ENCODE measurements around the gene GAA. TPM values are rescaled to one million over a fixed set of nuclear protein-coding genes. Genes with fewer than 3 reads are reported as not detected.

GAA gene
- total RNA-seq, 1 experiment from 2014 or later = 131 TPM

DNA sequence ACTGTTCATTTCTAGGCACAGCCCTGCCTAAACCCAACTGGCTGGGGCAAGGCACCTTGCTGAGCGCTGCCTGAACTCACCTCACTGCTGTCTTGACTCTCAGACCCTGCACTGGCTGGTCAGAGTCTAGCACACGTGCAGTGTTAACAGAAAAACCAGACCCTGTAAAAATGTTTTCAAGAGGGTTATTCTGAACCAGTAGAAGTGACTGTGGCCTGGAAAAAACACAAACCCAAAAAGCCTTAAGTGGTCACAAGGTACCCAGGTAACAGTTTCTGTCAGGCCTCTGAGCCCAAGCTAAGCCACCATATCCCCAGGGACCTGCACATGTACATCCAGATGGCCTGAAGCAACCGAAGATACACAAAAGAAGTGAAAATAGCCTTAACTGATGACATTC lies 51.6 kb downstream of the GAA start:
- H3K4me1 ChIP-seq (ENCODE audit: control insufficient read depth in 1 of 2, insufficient read depth in 2 of 2, low read length in 2 of 2) = peaks cover 0 to 5% of the 10 kb centered on the region in 2 experiments; a peak in 2 of 4 replicates
- H3K4me3 ChIP-seq (replicated peaks in 1 of 2; ENCODE audit: low read depth in 1 of 2, low read length in 2 of 2) = no peak overlapping the region
- RAD21 ChIA-PET (ENCODE audit: low non-redundant PET in 1 of 2, low total read pairs in 2 of 2, uncharacterized antibody in 2 of 2, unreplicated experiment in 2 of 2) = no interaction called here
- H2AFZ ChIP-seq (ENCODE audit: low read depth, low read length, poor library complexity, severe bottlenecking) = no peak overlapping the region
- no peak overlapping the region for H3K4me2 ChIP-seq (ENCODE audit: low read length)
- no peak for DNase-seq (ENCODE audit: low read depth, low spot score)
- no peak overlapping the region for H3K9ac ChIP-seq (ENCODE audit: low read length)
- no peak overlapping the region for H3K27ac ChIP-seq (ENCODE audit: low read depth, low read length)
- no peak for ATAC-seq
- H3K9me3 ChIP-seq (ENCODE audit: control insufficient read depth in 1 of 2, insufficient read depth in 1 of 2, low read depth in 1 of 2, low read length in 2 of 2) = 0 out of 4 replicates have a peak, but pooled peaks cover 4% of the 10 kb centered on the region in 2 experiments
- intact Hi-C loops (cut with micrococcal nuclease) = no loop called here
- no peaks in the 10 kb centered on the region for H3K27me3 ChIP-seq (ENCODE audit: insufficient read depth, low read length)
- POLR2A ChIA-PET = no interaction called here
- H3K79me2 ChIP-seq (ENCODE audit: insufficient read depth, low read length) = peaks cover 6% of the 10 kb centered on the region
- H3K36me3 ChIP-seq (ENCODE audit: control insufficient read depth in 1 of 2, insufficient read depth in 2 of 2, low read length in 2 of 2) = no peaks in the 10 kb centered on the region
- TF ChIP-seq JUND (IDR thresholded peaks at IDR 0.05) (no peak), ELF1 (IDR thresholded peaks at IDR 0.05; ENCODE audit: borderline replicate concordance, low read depth) (no peak), SIN3A (IDR thresholded peaks at IDR 0.05; ENCODE audit: low read depth) (no peak)
- TF ChIP-seq, protein P1, sequence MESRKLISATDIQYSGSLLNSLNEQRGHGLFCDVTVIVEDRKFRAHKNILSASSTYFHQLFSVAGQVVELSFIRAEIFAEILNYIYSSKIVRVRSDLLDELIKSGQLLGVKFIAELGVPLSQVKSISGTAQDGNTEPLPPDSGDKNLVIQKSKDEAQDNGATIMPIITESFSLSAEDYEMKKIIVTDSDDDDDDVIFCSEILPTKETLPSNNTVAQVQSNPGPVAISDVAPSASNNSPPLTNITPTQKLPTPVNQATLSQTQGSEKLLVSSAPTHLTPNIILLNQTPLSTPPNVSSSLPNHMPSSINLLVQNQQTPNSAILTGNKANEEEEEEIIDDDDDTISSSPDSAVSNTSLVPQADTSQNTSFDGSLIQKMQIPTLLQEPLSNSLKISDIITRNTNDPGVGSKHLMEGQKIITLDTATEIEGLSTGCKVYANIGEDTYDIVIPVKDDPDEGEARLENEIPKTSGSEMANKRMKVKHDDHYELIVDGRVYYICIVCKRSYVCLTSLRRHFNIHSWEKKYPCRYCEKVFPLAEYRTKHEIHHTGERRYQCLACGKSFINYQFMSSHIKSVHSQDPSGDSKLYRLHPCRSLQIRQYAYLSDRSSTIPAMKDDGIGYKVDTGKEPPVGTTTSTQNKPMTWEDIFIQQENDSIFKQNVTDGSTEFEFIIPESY (IDR thresholded peaks at IDR 0.05; ENCODE audit: extremely low read depth, insufficient replicate concordance, low read length) = no peak
- no peaks in the 10 kb centered on the region for H3K9me2 ChIP-seq (ENCODE audit: insufficient read depth)
- no TSS peak for BruUV-seq (replicated peaks)
- CTCF ChIA-PET = no interaction called here
- no peaks in the 10 kb centered on the region for H4K20me1 ChIP-seq (ENCODE audit: insufficient read depth)

DNA sequence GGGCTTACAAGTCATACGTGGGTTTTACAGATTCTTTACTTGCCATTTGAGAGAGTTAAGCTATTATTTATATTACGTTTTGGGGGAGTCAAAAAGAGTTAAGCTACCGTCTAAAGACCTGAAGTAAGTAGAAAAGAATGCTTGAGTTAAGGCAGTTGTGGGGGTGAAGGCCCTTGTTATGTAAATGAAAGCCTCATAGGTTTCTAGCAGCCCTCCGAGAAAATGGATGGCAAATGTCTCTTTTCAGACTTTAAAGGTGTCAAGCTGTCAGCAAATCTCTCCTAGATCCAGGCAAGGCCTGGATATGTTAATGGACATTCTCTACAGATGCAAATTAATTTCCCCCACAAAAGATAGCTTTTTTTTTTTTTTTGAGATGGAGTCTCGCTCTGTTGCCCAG lies 52.8 kb downstream of the GAA start:
- H3K4me3 ChIP-seq (replicated peaks in 1 of 2; ENCODE audit: low read depth in 1 of 2, low read length in 2 of 2) = no peak overlapping the region
- H2AFZ ChIP-seq (ENCODE audit: low read depth, low read length, poor library complexity, severe bottlenecking) = no peak overlapping the region
- no peaks in the 10 kb centered on the region for H3K4me1 ChIP-seq (ENCODE audit: control insufficient read depth in 1 of 2, insufficient read depth in 2 of 2, low read length in 2 of 2)
- H4K20me1 ChIP-seq (ENCODE audit: insufficient read depth) = no peaks in the 10 kb centered on the region
- intact Hi-C loops (cut with micrococcal nuclease) = no loop called here
- 0 out of 4 replicates have a peak, but pooled peaks cover 4% of the 10 kb centered on the region in 2 experiments for H3K9me3 ChIP-seq (ENCODE audit: control insufficient read depth in 1 of 2, insufficient read depth in 1 of 2, low read depth in 1 of 2, low read length in 2 of 2)
- DNase-seq (ENCODE audit: low read depth, low spot score) = no peak
- H3K9me2 ChIP-seq (ENCODE audit: insufficient read depth) = no peaks in the 10 kb centered on the region
- no peak overlapping the region for H3K27ac ChIP-seq (ENCODE audit: low read depth, low read length)
- no peak overlapping the region for H3K4me2 ChIP-seq (ENCODE audit: low read length)
- no peak for ATAC-seq
- H3K9ac ChIP-seq (ENCODE audit: low read length) = no peak overlapping the region
- CTCF ChIA-PET = no interaction called here
- H3K36me3 ChIP-seq (ENCODE audit: control insufficient read depth in 1 of 2, insufficient read depth in 2 of 2, low read length in 2 of 2) = no peaks in the 10 kb centered on the region
- no peaks in the 10 kb centered on the region for H3K79me2 ChIP-seq (ENCODE audit: insufficient read depth, low read length)
- RAD21 ChIA-PET (ENCODE audit: low non-redundant PET in 1 of 2, low total read pairs in 2 of 2, uncharacterized antibody in 2 of 2, unreplicated experiment in 2 of 2) = no interaction called here
- POLR2A ChIA-PET = no interaction called here
- no TSS peak for BruUV-seq (replicated peaks)
- no peaks in the 10 kb centered on the region for H3K27me3 ChIP-seq (ENCODE audit: insufficient read depth, low read length)
- TF ChIP-seq SRF (IDR thresholded peaks at IDR 0.05; ENCODE audit: low read depth) = no peak
- TF ChIP-seq EZH2 (IDR thresholded peaks at IDR 0.05) = no peak
- no peak for TF ChIP-seq POLR2AphosphoS5 (IDR thresholded peaks at IDR 0.05; ENCODE audit: low read depth, low read length)
- TF ChIP-seq SP1 (IDR thresholded peaks at IDR 0.05; ENCODE audit: low read depth) = no peak
- TF ChIP-seq, protein P2, sequence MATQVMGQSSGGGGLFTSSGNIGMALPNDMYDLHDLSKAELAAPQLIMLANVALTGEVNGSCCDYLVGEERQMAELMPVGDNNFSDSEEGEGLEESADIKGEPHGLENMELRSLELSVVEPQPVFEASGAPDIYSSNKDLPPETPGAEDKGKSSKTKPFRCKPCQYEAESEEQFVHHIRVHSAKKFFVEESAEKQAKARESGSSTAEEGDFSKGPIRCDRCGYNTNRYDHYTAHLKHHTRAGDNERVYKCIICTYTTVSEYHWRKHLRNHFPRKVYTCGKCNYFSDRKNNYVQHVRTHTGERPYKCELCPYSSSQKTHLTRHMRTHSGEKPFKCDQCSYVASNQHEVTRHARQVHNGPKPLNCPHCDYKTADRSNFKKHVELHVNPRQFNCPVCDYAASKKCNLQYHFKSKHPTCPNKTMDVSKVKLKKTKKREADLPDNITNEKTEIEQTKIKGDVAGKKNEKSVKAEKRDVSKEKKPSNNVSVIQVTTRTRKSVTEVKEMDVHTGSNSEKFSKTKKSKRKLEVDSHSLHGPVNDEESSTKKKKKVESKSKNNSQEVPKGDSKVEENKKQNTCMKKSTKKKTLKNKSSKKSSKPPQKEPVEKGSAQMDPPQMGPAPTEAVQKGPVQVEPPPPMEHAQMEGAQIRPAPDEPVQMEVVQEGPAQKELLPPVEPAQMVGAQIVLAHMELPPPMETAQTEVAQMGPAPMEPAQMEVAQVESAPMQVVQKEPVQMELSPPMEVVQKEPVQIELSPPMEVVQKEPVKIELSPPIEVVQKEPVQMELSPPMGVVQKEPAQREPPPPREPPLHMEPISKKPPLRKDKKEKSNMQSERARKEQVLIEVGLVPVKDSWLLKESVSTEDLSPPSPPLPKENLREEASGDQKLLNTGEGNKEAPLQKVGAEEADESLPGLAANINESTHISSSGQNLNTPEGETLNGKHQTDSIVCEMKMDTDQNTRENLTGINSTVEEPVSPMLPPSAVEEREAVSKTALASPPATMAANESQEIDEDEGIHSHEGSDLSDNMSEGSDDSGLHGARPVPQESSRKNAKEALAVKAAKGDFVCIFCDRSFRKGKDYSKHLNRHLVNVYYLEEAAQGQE (IDR thresholded peaks at IDR 0.05; ENCODE audit: low read depth) = no peak
- TF ChIP-seq, protein P3, sequence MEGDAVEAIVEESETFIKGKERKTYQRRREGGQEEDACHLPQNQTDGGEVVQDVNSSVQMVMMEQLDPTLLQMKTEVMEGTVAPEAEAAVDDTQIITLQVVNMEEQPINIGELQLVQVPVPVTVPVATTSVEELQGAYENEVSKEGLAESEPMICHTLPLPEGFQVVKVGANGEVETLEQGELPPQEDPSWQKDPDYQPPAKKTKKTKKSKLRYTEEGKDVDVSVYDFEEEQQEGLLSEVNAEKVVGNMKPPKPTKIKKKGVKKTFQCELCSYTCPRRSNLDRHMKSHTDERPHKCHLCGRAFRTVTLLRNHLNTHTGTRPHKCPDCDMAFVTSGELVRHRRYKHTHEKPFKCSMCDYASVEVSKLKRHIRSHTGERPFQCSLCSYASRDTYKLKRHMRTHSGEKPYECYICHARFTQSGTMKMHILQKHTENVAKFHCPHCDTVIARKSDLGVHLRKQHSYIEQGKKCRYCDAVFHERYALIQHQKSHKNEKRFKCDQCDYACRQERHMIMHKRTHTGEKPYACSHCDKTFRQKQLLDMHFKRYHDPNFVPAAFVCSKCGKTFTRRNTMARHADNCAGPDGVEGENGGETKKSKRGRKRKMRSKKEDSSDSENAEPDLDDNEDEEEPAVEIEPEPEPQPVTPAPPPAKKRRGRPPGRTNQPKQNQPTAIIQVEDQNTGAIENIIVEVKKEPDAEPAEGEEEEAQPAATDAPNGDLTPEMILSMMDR (IDR thresholded peaks at IDR 0.05 in 2 of 3, conservative IDR thresholded peaks at IDR 0.05 in 1 of 3; ENCODE audit: borderline replicate concordance in 1 of 3, insufficient read depth in 1 of 3, low read depth in 2 of 3, low read length in 2 of 3) = no peak
- TF ChIP-seq SIN3A (IDR thresholded peaks at IDR 0.05; ENCODE audit: low read depth) = no peak
- TF ChIP-seq JUND (IDR thresholded peaks at IDR 0.05) = no peak

All from HCT116 (cell line).